IMR-90 (cell line): ENCODE measurements around the gene ABLIM3.

Experiments used
- CEBPB ChIP-seq: IDR thresholded peaks from 2 replicates; pipeline ENCODE4 v1.6.1; 2012; ENCODE audit warnings: low read depth, low read length, improper control_type of control experiment
- CHD1 ChIP-seq: IDR thresholded peaks from 2 replicates; pipeline ENCODE4 v1.6.1; 2012; ENCODE audit warnings: low read depth, low read length, improper control_type of control experiment
- CTCF ChIP-seq: conservative IDR thresholded peaks from 2 replicates; pipeline ENCODE4 v1.5.1; 2012; ENCODE audit warnings: mild to moderate bottlenecking, low read depth, low read length, improper control_type of control experiment
- ELK1 ChIP-seq: fragments of 150-350 bp; IDR thresholded peaks from 2 replicates; pipeline ENCODE4 v1.6.1; 2016; ENCODE audit warnings: low read depth, mild to moderate bottlenecking, low read length, moderate library complexity, borderline replicate concordance
- FOS ChIP-seq: fragments of 150-350 bp; IDR thresholded peaks from 2 replicates; pipeline ENCODE4 v1.6.1; 2016; ENCODE audit warnings: low read depth, low read length
- MAFK ChIP-seq: IDR thresholded peaks from 2 replicates; pipeline ENCODE4 v1.6.1; 2012; ENCODE audit warnings: low read depth, low read length, improper control_type of control experiment
- MAZ ChIP-seq: IDR thresholded peaks from 2 replicates; pipeline ENCODE4 v1.6.1; 2012; ENCODE audit warnings: low read depth, mild to moderate bottlenecking, low read length, improper control_type of control experiment, moderate library complexity, borderline replicate concordance
- MXI1 ChIP-seq: IDR thresholded peaks from 2 replicates; pipeline ENCODE4 v1.6.1; 2012; ENCODE audit warnings: low read depth, mild to moderate bottlenecking, low read length, moderate library complexity, borderline replicate concordance
- POLR2A ChIP-seq: IDR thresholded peaks from 2 replicates; pipeline ENCODE4 v1.6.1; 2012; ENCODE audit warnings: mild to moderate bottlenecking, low read depth, low read length
- RAD21 ChIP-seq: IDR thresholded peaks from 2 replicates; pipeline ENCODE4 v1.6.1; 2012; ENCODE audit warnings: low read length, improper control_type of control experiment
- RCOR1 ChIP-seq: IDR thresholded peaks from 2 replicates; pipeline ENCODE4 v1.6.1; 2012; ENCODE audit warnings: mild to moderate bottlenecking, low read length, improper control_type of control experiment; ENCODE audit not compliant: insufficient replicate concordance
- RFX5 ChIP-seq: IDR thresholded peaks from 2 replicates; pipeline ENCODE4 v1.8.0; 2012; ENCODE audit warnings: low read depth, mild to moderate bottlenecking, low read length, moderate library complexity
- SMC3 ChIP-seq: fragments of 150-350 bp; IDR thresholded peaks from 2 replicates; pipeline ENCODE4 v1.6.1; 2016; ENCODE audit warnings: low read depth, mild to moderate bottlenecking, antibody characterized with exemption, low read length, moderate library complexity
- USF2 ChIP-seq: fragments of 150-350 bp; IDR thresholded peaks from 2 replicates; pipeline ENCODE4 v1.6.1; 2017; ENCODE audit warnings: mild to moderate bottlenecking, antibody characterized with exemption, low read length, low read depth

GRCh38 chr5:149229298-149229937 lies 88.1 kb downstream of the ABLIM3 start:
- no peak for TF ChIP-seq CTCF
- TF ChIP-seq POLR2A = no peak
- TF ChIP-seq ELK1 = no peak
- no peak for TF ChIP-seq RFX5
- TF ChIP-seq CEBPB = no peak
- TF ChIP-seq MAZ = no peak
- TF ChIP-seq USF2 = no peak
- no peak for TF ChIP-seq FOS
- TF ChIP-seq MAFK = no peak
- TF ChIP-seq MXI1 = no peak
- no peak for TF ChIP-seq SMC3
- no peak for TF ChIP-seq RAD21
- TF ChIP-seq RCOR1 = no peak
- TF ChIP-seq CHD1 = no peak
